HG02678 (cell line): ENCODE data around the gene RTP3.

ENCODE experiments used
- ATAC-seq: cut with Tn5 transposase; IDR thresholded peaks from one replicate; pipeline ENCODE4 v1.9.1; 2021; ENCODE audit warnings: mild to moderate bottlenecking, moderate library complexity; ENCODE audit not compliant: unreplicated experiment

Gene RTP3

DNA sequence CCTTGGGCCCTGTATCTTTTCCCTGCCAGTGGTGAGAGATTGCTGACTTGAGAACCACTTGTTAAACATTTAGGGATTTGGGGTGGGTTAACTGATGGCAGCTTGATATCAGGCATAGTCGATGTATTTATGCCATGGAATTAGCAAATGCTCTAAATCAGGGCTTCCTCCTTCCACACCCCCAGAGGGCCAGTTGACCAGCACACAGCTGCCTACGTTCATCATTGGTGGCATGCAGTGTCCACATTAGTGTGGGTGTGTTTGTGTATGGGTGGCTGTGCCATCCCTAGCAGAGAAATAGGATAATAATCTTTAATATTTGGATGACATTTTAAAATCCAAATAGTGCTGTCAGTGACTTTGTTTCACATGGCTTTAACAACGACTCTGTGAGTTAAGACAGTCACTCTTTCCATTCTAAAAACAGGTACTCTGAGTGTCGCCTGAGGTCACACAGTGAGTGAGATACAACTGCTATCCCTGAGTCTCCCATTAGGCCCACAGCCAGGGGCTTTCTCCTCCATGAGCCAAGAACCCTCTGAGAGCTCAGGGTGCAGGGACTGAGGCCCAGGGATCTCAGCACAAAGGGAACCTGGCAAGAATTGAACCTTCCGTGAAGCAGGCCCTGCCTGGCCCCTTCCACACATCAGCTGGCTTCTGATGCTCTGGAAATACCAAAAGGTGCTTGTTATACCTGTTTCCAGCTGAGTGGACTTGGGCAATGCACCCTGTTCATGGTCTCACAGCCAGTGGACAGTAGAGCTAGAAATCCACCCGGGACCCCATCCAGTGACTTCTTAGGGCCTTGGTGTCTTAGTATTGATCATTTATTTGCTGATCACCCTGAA is 28.8 kb upstream of the RTP3 start:
- no peak for ATAC-seq

DNA sequence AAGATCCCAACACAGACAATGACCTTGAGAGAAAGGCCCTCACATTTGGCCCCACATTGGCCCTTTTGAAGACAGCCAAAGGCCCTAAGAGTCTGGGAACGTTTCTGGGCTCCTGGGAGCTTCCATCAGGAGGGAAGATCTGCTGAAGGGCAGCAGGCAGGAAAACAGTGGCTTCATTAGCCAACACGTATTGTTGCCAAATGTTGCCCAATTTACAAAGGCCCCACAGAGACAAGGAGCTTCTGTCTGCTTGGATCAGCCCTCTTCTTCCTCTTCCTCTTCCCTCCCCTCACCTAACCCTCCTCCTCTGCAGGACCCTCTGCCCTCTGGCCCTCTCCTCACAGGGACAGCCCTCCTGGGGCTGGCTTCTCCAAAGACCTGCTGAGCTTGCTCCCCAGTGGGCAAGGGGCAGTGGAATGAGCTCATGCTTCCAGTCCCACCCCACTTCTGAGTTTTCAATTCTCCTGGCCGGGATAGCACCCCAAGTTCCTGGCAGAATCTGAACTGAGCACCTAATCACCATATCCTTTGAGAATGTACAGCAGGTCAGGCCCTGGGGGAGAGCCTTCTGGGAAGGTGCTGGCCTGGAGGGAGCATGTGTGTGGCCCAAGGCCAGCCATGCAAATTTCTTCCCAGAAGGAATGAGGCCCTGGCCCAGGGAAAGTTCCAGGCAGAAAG is 28.0 kb upstream of the RTP3 start:
- no peak for ATAC-seq

DNA sequence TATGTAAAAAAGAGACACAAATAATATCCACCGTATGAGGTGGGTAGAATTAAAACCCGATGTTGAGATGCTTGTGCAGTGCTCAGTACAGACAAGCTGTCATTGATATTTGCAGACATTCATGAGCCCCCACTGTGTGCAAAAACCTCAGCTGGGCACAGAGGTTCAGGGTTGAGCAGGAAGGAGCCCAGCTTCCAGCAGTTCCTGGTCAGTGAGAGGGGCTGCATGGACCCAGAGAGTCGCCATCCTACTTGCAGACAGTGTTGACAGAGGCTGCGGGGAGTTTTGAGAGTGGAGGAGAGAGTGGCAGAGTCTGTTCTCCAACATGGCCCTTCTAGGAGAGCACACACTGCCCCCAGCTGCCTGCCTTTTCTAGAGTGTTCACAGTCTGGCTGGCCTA is 26.9 kb upstream of the RTP3 start:
- ATAC-seq: no peak

DNA sequence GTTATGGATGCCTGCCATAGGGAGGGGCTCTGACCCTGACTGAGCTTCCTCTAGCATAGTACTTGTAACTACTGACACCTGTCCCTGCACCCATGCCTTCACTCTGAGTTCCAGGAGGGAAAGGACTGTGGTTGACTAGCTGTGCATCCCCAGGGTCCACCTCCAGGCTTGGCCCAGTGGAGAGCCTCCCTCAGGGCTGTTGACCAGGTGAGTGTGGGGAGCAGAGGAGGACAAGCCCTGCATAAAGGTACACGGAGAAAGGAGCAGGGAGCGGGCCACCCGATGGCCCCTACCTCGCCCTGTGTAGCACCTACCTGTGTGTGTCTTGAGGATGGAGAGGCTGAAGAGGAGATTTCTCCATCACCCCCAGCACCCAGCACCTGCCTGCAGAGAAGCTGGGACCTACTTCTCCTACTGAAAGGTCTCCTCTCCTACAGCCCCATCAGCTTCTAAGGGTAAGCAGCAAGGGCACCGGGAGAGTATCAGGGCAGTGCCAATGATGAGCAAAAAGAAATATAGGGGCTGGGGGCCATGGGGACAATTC is 26.3 kb upstream of the RTP3 start:
- no peak for ATAC-seq

DNA sequence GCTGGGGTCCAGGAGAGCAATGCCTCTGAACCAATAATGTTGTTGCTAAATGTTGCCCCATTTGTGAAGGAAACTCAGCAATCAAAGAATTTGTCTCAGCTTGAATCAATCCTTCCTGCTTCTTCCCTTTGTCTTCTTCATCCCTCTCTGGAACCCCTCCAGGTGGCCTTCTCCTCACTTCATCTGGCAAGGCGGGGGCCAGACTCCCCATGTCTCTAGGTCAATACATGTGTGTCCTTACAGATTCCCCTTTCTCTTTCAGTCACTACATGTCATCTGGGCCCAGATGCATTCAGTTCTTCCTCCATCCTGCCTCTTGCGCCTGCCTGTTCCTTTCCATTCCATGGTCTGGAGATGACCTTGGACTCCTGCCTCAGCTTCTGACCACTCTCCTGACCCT is 25.0 kb upstream of the RTP3 start:
- ATAC-seq: no peak

DNA sequence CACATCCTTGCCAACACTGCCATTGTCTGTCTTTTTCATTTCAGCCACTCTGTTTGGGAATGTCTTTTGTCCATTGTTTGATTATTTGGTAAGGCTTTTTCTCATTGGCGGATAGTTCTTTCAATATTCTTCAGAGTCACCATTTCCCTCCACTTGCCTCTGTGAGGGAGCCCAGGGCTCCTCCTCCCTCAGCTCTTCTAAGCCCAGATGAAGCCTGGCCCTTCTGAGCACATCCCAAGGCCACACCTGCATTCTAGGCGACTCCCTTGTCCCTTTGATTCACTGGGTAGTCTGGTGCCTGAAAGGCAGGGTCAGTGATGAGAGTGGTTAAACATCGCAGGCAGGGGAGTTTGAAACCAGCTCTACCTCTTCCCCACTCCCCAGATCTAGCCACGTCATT is 20.6 kb upstream of the RTP3 start:
- no peak for ATAC-seq

DNA sequence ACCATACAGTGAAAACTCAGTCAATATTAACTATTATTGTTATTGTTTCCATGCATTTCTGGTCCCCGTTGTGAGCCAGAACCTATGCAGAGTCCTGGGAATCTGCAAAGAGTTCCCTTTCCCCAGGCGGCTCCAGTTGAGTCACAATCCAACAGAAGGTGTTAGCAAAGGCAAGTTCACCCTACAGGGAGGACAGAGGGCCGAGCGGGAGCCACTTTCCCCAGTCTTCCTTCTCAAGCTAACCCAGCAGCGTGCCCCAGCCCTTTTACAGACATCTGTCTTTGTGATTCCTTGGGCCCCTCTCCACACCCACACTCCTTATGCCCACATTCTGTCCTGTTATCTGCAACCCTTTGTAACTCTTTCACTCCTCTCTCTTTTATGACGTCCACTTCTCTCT is 20.0 kb upstream of the RTP3 start:
- ATAC-seq: no peak

DNA sequence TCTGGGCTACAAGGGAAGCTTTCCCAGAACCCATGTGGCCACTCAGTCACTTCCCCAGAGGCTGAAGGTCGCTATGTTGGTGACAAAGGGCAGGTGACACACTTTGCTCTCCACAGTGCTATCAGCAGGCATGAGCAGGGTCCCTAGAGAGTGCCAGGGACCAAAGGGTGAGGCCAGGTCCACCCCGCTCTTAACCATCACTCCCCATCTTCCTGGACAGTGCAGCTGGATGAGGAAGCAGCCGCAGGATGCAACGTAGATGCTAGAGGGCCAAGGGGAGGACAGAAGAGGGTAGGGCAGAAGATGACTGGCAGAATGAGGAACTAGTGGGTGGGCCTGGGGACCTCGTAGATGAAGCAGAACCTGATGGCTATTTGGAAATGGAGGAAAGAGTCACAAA is 19.4 kb upstream of the RTP3 start:
- no peak for ATAC-seq

DNA sequence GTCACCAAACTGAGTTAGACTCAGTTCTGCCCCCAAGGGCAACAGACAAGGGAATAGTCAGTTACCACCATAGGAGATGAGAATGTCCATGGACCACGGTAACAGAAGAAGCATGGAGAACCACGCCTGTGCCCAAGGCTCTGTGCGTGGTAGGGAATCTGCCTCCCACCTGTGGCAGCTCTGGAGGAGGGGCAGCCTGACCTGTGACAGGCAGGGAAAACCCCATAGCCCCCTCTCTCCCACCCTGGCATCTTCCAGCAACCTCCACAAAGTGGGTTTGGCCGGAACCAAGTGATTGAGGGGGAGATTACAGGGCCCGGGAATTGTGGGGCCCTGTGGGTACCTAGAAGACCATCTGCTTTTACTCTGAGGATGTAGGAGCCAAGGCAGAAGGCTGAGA is 18.8 kb upstream of the RTP3 start:
- no peak for ATAC-seq

DNA sequence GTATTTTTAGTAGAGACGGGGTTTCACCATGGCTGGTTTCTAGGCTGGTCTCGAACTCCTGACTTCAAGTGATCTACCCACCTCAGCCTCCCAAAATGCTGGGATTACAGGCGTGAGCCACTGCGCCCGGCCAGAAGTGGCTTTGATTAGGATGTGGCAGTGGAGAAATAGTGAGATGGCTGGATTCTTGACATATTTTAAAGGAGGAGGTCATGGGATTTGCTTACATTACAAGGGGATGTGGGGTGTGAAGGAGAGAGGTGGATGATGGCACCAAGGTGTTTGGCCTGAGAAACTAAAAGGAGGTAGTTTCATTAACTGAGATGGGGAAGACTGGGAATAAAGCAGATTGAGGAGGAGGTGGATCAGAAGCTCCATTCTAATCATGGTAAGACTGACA is 18.1 kb upstream of the RTP3 start:
- no peak for ATAC-seq

DNA sequence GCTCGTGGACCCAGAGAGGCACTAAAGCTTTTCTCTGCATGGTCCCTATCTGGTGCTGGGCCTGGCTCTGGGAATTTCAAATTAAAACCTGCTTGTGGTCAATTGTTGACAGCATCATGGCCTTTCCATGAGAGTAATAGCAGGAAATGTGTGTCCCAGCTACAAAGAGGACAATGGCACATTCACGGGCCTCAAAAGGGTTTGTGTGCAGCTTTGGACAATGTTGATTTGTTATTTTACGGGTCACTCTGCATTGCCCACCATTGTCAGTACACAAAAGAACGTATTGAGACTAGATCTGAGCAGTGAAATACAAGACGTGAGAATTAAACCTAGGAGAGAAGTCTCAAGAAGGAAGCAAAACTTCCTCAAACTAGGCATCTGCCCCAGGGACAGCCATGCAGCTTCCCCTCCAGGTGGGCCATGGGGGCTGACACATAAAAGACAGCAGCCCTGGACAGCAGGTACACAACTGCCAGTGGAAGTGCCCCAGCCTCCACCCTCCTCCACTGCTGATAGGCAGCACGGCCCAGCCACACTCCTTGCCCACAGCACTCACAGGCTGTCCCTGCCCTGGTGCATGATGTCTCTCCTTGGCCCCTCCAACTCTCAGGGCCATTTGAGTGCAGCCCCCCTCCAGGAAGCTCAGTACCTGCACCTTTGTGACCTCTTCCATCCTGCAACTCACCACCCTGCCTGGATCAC is 17.1 kb upstream of the RTP3 start:
- no peak for ATAC-seq

DNA sequence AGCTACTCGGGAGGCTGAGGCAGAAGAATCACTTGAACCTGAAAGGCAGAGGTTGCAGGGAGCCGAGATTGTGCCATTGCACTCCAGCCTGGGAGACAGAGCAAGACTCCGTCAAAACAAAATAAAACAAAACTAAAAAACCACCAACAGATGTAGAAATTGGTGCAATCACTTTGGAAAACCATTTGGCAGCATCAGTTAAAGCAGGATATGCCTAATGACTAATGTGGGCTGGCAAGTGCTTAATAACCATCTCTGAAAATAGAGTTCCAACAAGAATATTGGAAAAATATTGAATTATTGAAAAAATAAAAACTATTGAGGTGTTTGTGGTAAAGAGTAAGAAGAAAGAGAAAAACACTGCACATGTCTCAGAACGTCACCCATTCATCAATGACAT is 16.1 kb upstream of the RTP3 start:
- no peak for ATAC-seq

DNA sequence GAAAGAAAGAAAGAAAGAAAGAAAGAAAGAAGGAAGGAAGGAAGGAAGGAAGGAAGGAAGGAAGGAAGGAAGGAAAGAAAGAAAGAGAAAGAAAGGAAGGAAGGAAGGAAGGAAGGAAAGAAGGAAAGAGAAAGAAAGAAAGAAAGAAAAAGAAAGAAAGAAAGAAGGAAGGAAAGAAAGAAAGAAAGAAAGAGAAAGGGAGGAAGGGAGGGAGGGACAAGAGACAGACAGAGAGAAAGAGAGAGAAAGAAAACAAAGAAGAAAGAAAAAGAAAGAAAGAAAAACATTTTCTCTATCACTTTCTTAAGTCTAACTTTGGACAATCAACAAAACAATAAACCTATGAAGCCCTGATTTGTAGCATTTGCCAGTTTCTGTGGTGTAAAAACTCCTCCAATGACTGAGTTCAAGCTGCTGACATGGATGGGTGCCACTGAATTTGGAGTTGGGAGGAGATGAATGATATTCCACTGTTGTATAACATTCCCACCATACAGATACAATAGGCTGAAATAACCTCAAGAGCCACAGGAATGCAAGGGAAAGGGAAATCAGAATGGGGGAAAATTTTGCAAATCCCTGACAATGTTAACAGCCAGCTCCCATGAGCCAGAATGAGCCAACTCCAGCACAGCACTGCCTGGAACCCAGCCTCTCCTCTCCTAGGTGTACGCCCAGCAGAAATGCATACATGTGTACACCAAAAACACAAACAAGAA is 15.0 kb upstream of the RTP3 start:
- ATAC-seq: no peak

DNA sequence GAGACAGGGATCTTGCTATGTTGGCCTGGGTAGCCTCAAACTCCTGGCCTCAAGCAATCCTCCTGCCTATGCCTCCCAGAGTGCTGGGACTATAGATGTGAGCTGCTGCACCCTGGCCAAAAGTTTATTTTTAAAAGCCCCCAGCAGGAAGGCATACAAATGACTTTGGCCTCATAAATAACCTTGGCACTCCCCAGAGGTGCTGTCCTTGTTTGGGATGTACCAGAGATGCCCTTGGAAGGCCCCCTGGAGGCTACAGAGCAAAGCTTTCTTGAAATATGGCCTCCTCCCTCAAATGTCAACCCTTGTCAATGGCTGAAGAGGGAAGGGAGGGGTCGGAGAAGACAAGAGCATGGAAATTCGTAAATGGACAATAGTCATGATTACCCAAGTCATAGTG is 14.0 kb upstream of the RTP3 start:
- ATAC-seq: no peak

DNA sequence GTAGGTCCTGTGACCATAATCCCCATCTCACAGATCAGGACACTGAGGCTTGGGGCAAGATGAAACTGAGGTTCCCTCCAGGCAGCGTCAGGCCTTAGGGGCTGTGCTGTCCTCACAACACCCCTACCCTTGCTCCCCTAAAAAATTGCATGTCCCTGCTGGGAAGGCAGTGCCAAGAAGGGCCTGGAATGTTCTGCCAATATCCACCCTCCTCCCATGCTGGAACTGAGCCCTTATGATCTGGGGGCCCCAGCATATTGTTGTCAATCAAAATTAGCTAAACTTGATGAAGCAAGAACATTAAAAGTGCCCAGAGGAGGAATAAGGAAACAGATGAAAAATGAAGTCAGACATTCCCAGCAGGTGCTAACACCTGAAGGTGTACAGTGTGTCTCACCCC is 13.4 kb upstream of the RTP3 start:
- ATAC-seq: no peak

DNA sequence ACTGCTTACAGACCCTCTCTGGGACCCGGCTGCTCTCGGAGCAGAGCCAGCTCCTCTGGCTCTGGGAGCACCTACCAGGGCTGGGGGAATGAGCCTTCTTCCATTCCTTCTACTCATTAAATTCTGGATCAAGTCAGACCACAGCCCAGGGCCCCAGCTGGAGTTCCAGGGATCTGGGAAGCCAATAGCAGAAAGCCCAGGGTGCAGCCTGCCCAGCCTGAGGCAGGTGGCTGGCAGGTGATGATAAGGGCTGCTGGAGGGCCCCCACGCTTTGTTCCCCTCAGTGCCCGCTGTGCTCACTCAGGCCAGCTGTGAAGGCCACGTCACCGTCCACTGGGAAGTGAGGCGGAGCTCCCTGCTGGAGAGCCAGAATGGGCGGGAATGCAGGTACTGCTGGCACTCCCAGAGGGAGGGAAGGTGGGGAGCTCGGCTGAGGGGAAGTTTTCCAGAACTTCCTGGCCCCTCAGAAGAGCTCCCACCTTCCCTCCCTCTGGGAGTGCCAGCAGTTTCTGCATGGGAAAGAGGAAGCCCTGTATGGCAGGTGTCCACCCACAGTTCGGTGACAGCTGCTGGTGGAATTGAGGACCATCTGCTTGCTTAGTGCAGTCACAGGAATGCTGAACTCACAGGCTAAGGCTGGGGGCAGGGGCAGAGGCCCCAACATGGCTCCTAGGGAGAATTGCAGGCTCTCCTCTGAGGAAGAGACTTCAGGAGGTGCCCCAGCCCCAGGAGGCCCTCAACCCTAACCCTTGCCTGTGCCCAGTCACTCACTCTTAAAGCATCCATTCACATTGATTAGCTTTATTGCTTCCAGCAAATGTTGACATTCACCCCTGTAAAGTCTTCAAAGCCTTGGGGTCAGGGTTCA is 12.6 kb upstream of the RTP3 start:
- no peak for ATAC-seq

DNA sequence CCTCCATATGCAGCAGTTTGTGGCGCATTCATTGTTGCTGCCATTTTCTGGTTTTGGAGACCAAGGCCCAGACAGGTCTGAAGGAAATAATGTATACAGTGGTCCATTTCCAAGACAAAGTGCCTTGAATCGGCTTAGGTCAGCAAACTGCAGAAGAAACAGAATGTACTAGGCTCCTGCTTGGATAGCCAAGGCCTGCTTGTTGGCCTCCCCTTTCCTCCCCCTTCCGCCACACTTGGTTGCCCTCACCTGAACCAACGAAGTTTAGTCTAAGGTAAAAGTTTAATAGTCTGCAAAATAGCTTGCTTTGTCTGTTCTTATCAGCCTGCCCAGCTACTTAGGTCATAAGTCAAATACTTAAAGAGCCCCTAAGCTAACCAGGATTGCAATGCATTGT is 12.0 kb upstream of the RTP3 start:
- no peak for ATAC-seq

DNA sequence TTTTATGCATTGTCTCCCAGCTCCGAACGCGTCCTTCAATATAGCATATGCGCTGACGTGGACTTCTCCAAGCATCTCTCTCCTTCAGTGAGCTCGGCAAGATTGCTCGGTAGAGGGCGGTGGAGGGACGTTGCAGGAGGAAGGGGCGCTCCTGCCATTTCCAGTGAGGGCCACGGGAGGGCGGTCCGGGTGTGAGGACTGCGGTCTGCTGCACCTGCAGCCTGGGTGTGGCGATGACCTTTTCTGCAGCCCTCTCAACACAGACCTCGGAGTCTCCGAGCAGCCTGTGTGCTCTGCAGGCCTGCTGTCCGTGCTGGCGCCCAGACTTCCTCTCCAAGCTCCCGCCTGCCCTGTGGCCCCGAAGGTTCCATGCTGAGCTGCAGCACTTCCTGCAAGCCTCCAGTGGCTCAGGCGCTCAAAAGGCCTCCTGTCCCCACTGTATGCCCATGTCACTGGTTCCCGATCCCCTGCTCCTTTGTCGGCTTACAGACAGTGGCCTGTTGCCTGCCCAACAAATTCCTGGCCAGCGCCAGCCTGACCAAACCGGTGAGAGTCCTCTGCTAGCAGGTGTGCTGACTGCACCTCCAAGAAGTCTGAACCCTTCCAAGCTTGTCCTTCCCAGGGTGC is 8.9 kb upstream of the RTP3 start:
- ATAC-seq: peak; percentile 91

DNA sequence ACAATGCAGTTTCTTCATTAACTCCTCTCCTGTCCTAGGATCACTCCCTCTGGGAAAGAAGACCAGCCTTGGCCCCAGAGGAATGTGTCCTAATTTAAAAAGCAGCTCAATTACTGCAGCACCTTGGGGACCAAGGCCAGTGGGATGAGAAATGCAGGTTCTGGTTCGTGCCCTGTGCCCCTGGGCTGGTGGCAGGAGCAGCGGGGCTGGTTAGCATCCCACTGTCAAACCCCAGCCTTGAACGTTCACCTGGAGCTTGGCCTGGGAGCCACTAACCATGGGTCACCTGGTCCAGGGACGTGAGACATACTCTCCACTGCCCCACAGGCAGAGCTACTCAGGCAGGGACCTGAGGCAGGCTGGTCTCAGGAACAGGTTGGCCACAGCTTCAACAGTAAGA is 8.4 kb upstream of the RTP3 start:
- no peak for ATAC-seq

DNA sequence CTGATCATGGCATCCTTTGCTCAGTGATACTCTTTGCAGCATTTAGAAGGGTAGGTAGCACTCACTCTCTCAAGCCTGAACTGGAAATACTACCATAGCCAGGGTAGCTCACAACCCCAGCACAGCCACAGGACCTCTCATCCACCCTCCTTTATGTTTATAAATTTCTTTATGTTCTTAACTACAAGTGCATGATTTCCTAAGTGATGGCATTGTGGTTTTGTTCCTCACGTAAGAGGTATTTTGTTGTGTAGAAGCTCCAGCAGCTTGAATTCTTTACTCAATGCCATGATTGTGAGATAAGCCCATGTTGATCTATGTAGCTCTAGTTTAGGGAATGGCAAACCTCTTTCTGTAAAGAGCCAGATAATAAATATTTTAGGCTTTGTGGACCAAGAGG is 7.9 kb upstream of the RTP3 start:
- no peak for ATAC-seq
